BE2C (cell line): Measurements from ENCODE around the gene VPS8.
A peak's percentile ranks its signal among the peaks of the same experiment; 100 is the strongest.

Experiments used
- DNase-seq: peaks from one replicate; pipeline ENCODE4 v3.0.0-alpha.2; 2020
- H3K27me3 ChIP-seq: fragments of 250-450 bp; sonication (Bioruptor Pico); 2 replicates; pipeline ENCODE4 v1.5.1; 2020; ENCODE audit warnings: mild to moderate bottlenecking
- H3K36me3 ChIP-seq: fragments of 250-450 bp; sonication (Bioruptor Pico); 2 replicates; pipeline ENCODE4 v1.5.1; 2020; ENCODE audit warnings: mild to moderate bottlenecking
- H3K4me1 ChIP-seq: fragments of 250-450 bp; sonication (Bioruptor Pico); 2 replicates; pipeline ENCODE4 v1.5.1; 2020
- H3K4me3 ChIP-seq: 2 replicates; pipeline ENCODE4 v1.5.1; 2011; ENCODE audit warnings: low read depth, low read length
- H3K9me3 ChIP-seq: fragments of 250-450 bp; sonication (Bioruptor Pico); 2 replicates; pipeline ENCODE4 v1.5.1; 2020
- TF ChIP-seq, protein P1 (sequence below): IDR thresholded peaks from 2 replicates; pipeline ENCODE4 v1.5.1; 2012; ENCODE audit warnings: mild to moderate bottlenecking, low read depth, low read length

VPS8 gene

DNA sequence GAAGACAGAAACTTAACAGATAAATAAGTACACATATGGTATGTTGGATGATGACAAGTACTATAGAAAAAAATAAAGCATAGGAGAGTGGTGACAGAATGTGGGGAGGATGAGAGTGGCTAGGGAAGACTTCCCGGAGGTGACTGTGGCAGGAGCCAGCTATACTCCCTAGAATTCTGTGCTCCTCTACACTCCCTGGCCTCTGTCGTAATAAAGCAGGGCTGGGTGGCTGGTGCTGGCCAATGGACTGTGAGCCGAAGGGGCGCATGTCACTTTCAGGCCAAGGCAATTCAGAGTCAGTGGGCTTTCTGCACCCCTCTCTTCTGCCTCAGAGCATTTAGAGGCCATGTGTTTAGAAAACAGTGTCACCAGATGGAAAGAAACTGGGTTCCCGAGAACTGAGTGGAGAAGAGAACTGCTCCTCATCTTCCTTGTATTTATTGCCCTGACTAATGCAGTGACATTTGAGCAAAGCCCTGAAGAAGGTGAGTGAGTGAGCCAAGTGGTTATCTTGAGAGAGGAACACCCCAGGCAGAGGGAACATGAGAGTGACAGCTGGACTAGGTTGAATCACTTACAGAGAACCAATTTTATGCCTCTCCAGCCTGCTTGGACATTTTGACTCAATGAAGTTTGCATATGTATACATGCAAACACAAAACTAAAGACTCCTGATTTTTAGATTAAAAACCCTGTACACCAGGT is 5.2 kb upstream of the VPS8 start:
- Histone ChIP-seq H3K27me3 (no peaks in the 10 kb centered on the region), H3K36me3 (no peaks in the 10 kb centered on the region), H3K4me1 (peaks cover 3% of the 10 kb centered on the region; the same call in 1 of the 2 replicates), H3K9me3 (no peaks in the 10 kb centered on the region), H3K4me3 (no peak overlapping the region)
- TF ChIP-seq, protein P1, sequence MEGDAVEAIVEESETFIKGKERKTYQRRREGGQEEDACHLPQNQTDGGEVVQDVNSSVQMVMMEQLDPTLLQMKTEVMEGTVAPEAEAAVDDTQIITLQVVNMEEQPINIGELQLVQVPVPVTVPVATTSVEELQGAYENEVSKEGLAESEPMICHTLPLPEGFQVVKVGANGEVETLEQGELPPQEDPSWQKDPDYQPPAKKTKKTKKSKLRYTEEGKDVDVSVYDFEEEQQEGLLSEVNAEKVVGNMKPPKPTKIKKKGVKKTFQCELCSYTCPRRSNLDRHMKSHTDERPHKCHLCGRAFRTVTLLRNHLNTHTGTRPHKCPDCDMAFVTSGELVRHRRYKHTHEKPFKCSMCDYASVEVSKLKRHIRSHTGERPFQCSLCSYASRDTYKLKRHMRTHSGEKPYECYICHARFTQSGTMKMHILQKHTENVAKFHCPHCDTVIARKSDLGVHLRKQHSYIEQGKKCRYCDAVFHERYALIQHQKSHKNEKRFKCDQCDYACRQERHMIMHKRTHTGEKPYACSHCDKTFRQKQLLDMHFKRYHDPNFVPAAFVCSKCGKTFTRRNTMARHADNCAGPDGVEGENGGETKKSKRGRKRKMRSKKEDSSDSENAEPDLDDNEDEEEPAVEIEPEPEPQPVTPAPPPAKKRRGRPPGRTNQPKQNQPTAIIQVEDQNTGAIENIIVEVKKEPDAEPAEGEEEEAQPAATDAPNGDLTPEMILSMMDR: no peak
- no peak for DNase-seq

DNA sequence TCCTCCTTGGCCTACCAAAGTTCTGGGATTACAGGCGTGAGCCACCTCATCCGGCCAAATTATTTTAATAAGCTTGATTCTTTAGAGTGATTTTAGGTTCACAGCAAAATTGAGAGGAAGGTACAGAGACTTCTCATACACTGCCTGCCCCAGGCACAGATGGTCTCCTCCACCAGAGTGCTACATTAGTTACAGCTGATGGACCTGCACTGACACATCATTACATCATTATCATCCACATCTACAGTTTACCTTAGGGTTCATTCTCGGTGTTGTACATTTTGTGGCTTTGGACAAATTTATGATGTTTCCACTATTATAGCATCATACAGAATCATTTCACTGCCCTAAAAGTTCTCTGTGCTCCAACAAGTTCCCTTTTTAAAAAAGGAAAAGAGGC is 4.4 kb upstream of the VPS8 start:
- DNase-seq: no peak
- Histone ChIP-seq H3K4me3 (no peak overlapping the region), H3K36me3 (no peaks in the 10 kb centered on the region), H3K4me1 (peaks cover 3% of the 10 kb centered on the region; the same call in 1 of the 2 replicates), H3K9me3 (no peaks in the 10 kb centered on the region), H3K27me3 (no peaks in the 10 kb centered on the region)
- TF ChIP-seq, protein P1: no peak

DNA sequence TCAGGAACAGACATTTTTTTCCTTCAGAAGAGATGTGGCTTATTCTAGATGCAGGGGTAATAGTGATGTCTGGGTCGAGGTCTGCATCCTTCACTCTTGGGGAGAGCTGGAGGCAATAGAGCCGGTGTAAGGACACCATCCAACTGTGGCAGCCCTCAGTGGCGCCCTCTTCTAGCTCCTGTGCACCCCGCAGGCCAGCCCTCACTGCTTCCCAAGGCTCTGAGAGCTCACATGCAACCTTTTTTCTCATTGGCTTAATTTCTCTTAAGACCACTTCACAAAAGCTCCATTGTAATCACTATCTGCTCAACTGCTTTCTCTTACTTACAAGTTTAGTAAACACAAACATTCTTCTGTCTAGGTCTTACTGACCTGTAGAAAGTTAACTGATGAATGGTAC is 3.9 kb upstream of the VPS8 start:
- Histone ChIP-seq H3K36me3 (no peaks in the 10 kb centered on the region), H3K4me3 (no peak overlapping the region), H3K4me1 (peaks cover 3% of the 10 kb centered on the region; the same call in 1 of the 2 replicates), H3K9me3 (no peaks in the 10 kb centered on the region), H3K27me3 (no peaks in the 10 kb centered on the region)
- DNase-seq: peak; percentile 52
- TF ChIP-seq, protein P1: peak; percentile 66

DNA sequence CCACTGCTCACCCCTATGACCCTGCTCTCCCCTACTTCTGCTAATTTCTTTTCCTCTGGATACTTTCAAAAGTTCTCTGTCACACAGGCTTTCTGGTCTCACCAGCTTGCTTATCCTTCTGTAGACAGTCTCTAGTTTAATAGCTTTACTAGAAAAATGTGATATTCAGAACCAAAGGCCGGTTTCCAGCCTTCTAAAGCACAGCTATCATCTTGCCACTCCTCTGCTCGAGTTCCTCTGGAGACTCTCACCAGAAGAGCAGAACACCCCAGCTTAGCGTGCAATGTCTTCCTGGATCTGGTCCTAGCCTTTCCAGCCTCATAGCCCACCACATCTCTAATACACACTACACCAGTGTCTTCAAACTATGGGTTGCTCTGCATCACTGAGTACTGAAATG is 1.8 kb upstream of the VPS8 start:
- Histone ChIP-seq H3K36me3 (no peaks in the 10 kb centered on the region), H3K27me3 (no peaks in the 10 kb centered on the region), H3K9me3 (no peaks in the 10 kb centered on the region), H3K4me1 (peaks cover 3% of the 10 kb centered on the region; the same call in 1 of the 2 replicates), H3K4me3 (no peak overlapping the region)
- TF ChIP-seq, protein P1: no peak
- no peak for DNase-seq

DNA sequence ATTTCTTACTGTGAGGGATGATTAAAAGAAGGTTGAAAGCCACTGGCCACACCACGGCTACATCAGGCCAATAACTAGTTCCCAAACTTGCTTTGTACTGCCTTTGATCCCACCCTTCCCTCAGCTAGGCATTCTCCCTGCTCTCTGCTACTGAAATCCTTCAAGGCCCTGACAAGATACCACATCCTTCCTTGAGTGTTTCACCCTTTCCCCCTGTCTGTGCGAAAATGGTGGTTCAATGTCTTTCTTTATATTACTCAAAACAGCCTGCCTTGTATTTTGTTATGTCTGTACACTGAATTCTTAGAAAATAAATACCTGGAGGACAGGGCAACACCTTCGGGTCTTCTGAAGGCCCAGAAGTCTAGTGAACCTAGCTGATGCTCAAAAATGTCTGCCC is 932 bp upstream of the VPS8 start:
- Histone ChIP-seq H3K4me1 (no peaks in the 10 kb centered on the region; the same call in 1 of the 2 replicates), H3K4me3 (no peak overlapping the region), H3K27me3 (no peaks in the 10 kb centered on the region), H3K9me3 (no peaks in the 10 kb centered on the region), H3K36me3 (no peaks in the 10 kb centered on the region)
- DNase-seq: no peak
- TF ChIP-seq, protein P1: no peak

DNA sequence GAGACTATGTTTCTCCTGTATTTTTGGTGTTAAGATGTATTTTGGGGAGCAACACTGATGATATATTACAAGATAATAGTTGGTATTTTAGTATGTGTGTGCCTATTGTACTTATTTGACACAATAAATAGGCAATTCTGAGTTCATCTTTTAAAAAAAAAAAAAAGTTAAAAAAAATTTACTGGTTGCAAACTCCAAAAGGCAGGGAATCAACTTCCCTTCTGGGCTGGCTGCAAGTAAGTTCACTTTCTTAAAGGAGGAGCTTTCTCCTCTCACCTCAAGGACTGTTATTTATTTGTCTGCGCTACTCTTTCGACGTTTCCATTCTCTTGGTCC is 335 bp upstream of the VPS8 start:
- H3K4me3 ChIP-seq: peak overlapping the region; percentile 97
- H3K9me3 ChIP-seq: no peaks in the 10 kb centered on the region
- no peaks in the 10 kb centered on the region for H3K36me3 ChIP-seq
- TF ChIP-seq, protein P1: no peak
- no peak for DNase-seq
- H3K4me1 ChIP-seq: no peaks in the 10 kb centered on the region
- H3K27me3 ChIP-seq: no peaks in the 10 kb centered on the region
